Activated CD8-positive, alpha-beta T cell treated with anti-CD3 and anti-CD28 coated beads for 36 hours (primary cell): ENCODE data around the gene THOC6. TPM values are rescaled to one million over a fixed set of nuclear protein-coding genes. Genes with fewer than 3 reads are reported as not detected.
A peak's percentile ranks its signal among the peaks of the same experiment; 100 is the strongest.

Experiments used
- ATAC-seq: fragments of 200-7000 bp; cut with Tn5 transposase; one replicate; pipeline ENCODE4 v1.10.0; 2021; ENCODE audit warnings: mild to moderate bottlenecking, moderate library complexity
- CTCF ChIA-PET: fragments of 350-600 bp; sonication (Branson Sonifier 250); formaldehyde crosslinking; loops from one replicate; lab custom pipeline; 2021; ENCODE audit warnings: antibody characterized with exemption; lab: Charles Lee
- POLR2A ChIA-PET: fragments of 350-600 bp; sonication (Branson Sonifier 250); formaldehyde crosslinking; loops from one replicate; lab custom pipeline; 2021; ENCODE audit warnings: antibody characterized with exemption; lab: Charles Lee
- DNase-seq: peaks from one replicate; pipeline ENCODE4 v3.0.0-alpha.2; 2020
- H3K27ac Mint-ChIP-seq: one replicate; pipeline ENCODE4 v1.8.0; 2021; ENCODE audit warnings: mild to moderate bottlenecking, mixed read lengths
- H3K27me3 Mint-ChIP-seq: one replicate; pipeline ENCODE4 v1.8.0; 2021; ENCODE audit warnings: mixed read lengths
- H3K36me3 Mint-ChIP-seq: one replicate; pipeline ENCODE4 v1.8.0; 2021; ENCODE audit warnings: low read depth, mixed read lengths
- H3K4me1 Mint-ChIP-seq: one replicate; pipeline ENCODE4 v1.8.0; 2021; ENCODE audit warnings: low read depth, mixed read lengths
- H3K4me3 Mint-ChIP-seq: one replicate; pipeline ENCODE4 v1.8.0; 2021; ENCODE audit warnings: mild to moderate bottlenecking, moderate library complexity, mixed read lengths
- H3K9me3 Mint-ChIP-seq: one replicate; pipeline ENCODE4 v1.8.0; 2021; ENCODE audit warnings: mixed read lengths
- intact Hi-C: fragments of 100-400 bp; cut with micrococcal nuclease; formaldehyde crosslinking; loops from one replicate; pipeline ENCODE4 v1.10.0; 2022
- total RNA-seq, 2 experiments: library from RNA; stranded (reverse); gene quantifications; one replicate each; pipeline ENCODE4 v1.2.3, GENCODE V29; 2021
- TF ChIP-seq, protein P1 (sequence below): fragments of 200-600 bp; IDR thresholded peaks from one replicate; pipeline ENCODE4 v1.8.0; 2022; ENCODE audit warnings: antibody characterized with exemption, mild to moderate bottlenecking

THOC6 gene
- total RNA-seq, 2 experiments from 2014 or later = 55.4 to 56.6 TPM

DNA sequence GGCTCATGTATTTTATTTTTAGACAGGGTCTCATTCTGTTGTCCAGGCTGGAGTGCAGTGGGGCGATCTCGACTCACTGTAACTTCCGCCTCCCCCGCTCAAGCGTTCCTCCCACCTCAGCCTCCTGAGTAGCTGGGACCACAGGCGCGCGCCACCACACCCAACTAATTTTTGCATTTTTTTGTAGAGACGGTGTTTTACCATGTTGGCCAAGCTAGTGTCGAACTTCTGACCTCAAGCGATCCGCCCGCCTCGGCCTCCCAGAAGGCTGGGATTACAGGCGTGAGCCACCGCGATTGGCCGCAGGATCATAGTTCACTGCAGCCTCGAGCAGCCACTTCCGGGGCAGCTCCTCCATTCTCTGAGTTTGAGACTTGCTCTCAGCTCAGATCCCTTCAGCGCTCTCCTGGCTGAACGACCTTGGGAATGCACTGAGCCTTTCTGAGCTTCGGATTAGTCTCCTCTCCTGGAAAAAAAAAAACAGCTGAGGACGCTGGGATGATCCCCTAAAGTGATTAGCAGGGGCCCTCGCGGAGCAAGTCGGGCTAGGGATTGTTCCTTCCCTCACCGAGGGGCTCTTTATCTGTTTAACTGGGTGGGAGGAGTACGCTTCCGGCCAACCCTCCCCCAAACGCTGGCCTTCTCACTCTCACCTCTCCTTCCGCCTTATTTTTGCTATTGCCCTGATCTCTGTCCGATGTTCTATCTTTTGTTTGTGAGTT is 42.5 kb upstream of the THOC6 start:
- DNase-seq = no peak
- H3K4me1 Mint-ChIP-seq = peaks cover 13% of the 10 kb centered on the region
- no peak for ATAC-seq
- intact Hi-C loops = no loop called here
- ChIA-PET CTCF (interaction anchor here (0.7 to 2.6 kb wide), 9 partner anchors 9 to 101 kb away, joined by 3 to 10 read pairs (median 4); no protein-coding TSS in a partner anchor), POLR2A (interaction anchor here (0.6 to 3.6 kb wide), 7 partner anchors 10 to 449 kb away, joined by 4 to 20 read pairs (median 4); partner anchors contain the start of gene PAQR4)
- peaks cover 23% of the 10 kb centered on the region for H3K36me3 Mint-ChIP-seq
- peak overlapping the region; percentile 86 for H3K27ac Mint-ChIP-seq
- TF ChIP-seq, protein P1, sequence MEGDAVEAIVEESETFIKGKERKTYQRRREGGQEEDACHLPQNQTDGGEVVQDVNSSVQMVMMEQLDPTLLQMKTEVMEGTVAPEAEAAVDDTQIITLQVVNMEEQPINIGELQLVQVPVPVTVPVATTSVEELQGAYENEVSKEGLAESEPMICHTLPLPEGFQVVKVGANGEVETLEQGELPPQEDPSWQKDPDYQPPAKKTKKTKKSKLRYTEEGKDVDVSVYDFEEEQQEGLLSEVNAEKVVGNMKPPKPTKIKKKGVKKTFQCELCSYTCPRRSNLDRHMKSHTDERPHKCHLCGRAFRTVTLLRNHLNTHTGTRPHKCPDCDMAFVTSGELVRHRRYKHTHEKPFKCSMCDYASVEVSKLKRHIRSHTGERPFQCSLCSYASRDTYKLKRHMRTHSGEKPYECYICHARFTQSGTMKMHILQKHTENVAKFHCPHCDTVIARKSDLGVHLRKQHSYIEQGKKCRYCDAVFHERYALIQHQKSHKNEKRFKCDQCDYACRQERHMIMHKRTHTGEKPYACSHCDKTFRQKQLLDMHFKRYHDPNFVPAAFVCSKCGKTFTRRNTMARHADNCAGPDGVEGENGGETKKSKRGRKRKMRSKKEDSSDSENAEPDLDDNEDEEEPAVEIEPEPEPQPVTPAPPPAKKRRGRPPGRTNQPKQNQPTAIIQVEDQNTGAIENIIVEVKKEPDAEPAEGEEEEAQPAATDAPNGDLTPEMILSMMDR = no peak
- peak overlapping the region; percentile 87 for H3K4me3 Mint-ChIP-seq
- H3K27me3 Mint-ChIP-seq = no peaks in the 10 kb centered on the region
- H3K9me3 Mint-ChIP-seq = no peaks in the 10 kb centered on the region

GRCh38 chr16:2981899-2982250 is 42.0 kb upstream of the THOC6 start:
- ChIA-PET CTCF (interaction anchor here (0.7 to 2.5 kb wide), 6 partner anchors 10 to 50 kb away, joined by 3 to 14 read pairs (median 6); partner anchors contain the start of genes KREMEN2 and PAQR4), POLR2A (interaction anchor here (0.7 to 2.9 kb wide), 3 partner anchors 10 to 14 kb away, joined by 4 to 16 read pairs (median 6); partner anchors contain the start of gene PAQR4)
- DNase-seq (no peak), ATAC-seq (no peak)
- Mint-ChIP-seq H3K27ac (no peak overlapping the region), H3K4me3 (peak overlapping the region; percentile 87), H3K27me3 (no peaks in the 10 kb centered on the region), H3K36me3 (peaks cover 19% of the 10 kb centered on the region), H3K4me1 (peaks cover 13% of the 10 kb centered on the region), H3K9me3 (no peaks in the 10 kb centered on the region)
- TF ChIP-seq, protein P1 = no peak
- intact Hi-C loops = no loop called here

- POLR2A ChIA-PET = no interaction called here
- no peak for ATAC-seq
- CTCF ChIA-PET = interaction anchor here (1.0 to 2.5 kb wide), 6 partner anchors 13 to 49 kb away, joined by 3 to 14 read pairs (median 8); partner anchors contain the start of genes KREMEN2 and PAQR4
- no peak for DNase-seq
- intact Hi-C loops = no loop called here
- Mint-ChIP-seq H3K27ac (no peak overlapping the region), H3K9me3 (no peaks in the 10 kb centered on the region), H3K4me1 (peaks cover 13% of the 10 kb centered on the region), H3K36me3 (peaks cover 14% of the 10 kb centered on the region), H3K27me3 (no peaks in the 10 kb centered on the region), H3K4me3 (no peak overlapping the region)
- TF ChIP-seq, protein P1 = no peak
Measured at GRCh38 chr16:2982402-2982801, 41.4 kb upstream of the THOC6 start.

- Mint-ChIP-seq H3K9me3 (no peaks in the 10 kb centered on the region), H3K4me3 (peak overlapping the region; percentile 27), H3K4me1 (peaks cover 9% of the 10 kb centered on the region), H3K27me3 (no peaks in the 10 kb centered on the region), H3K27ac (no peak overlapping the region), H3K36me3 (peaks cover 4% of the 10 kb centered on the region)
- ChIA-PET CTCF (interaction anchor here (1.0 to 2.6 kb wide), 9 partner anchors 14 to 58 kb away, joined by 3 to 14 read pairs (median 7); partner anchors contain the start of genes KREMEN2 and PAQR4), POLR2A (no interaction called here)
- DNase-seq = peak; percentile 82
- intact Hi-C loops = no loop called here
- TF ChIP-seq, protein P1 = peak; percentile 97
- peak; percentile 62 for ATAC-seq
Measured at GRCh38 chr16:2983706-2984136, 40.1 kb upstream of the THOC6 start.

GRCh38 chr16:2985462-2985861 is 38.4 kb upstream of the THOC6 start:
- no peak for ATAC-seq
- intact Hi-C loops = no loop called here
- Mint-ChIP-seq H3K4me1 (peaks cover 6% of the 10 kb centered on the region), H3K36me3 (no peaks in the 10 kb centered on the region), H3K27ac (no peak overlapping the region), H3K9me3 (no peaks in the 10 kb centered on the region), H3K4me3 (no peak overlapping the region), H3K27me3 (no peaks in the 10 kb centered on the region)
- TF ChIP-seq, protein P1 = no peak
- DNase-seq = no peak
- ChIA-PET CTCF (interaction anchor here (1.4 to 2.3 kb wide), 2 partner anchors 16 to 43 kb away, joined by 7 to 14 read pairs; partner anchors contain the start of gene PAQR4), POLR2A (no interaction called here)
